IPS DF 6.9 (cell line): Measurements from ENCODE around the gene POU2AF1.

Experiments
- DNase-seq: peaks from one replicate; pipeline ENCODE4 v3.0.0-alpha.2; 2013; ENCODE audit warnings: low read depth, low spot score
- H3K27ac ChIP-seq: one replicate; pipeline ENCODE4 v1.5.1; 2013; ENCODE audit warnings: low read length, control low read depth
- H3K27me3 ChIP-seq: 2 replicates; pipeline ENCODE4 v1.6.1; 2013; ENCODE audit warnings: mild to moderate bottlenecking, low read length; ENCODE audit not compliant: control insufficient read depth, insufficient read depth
- H3K36me3 ChIP-seq: 2 replicates; pipeline ENCODE4 v1.6.1; 2013; ENCODE audit warnings: low read length; ENCODE audit not compliant: control insufficient read depth, insufficient read depth
- H3K4me1 ChIP-seq: 2 replicates; pipeline ENCODE4 v1.6.1; 2013; ENCODE audit warnings: low read length; ENCODE audit not compliant: control insufficient read depth, insufficient read depth
- H3K4me3 ChIP-seq: 2 replicates; pipeline ENCODE4 v1.5.1; 2013; ENCODE audit warnings: mild to moderate bottlenecking, low read length
- H3K9me3 ChIP-seq: 2 replicates; pipeline ENCODE4 v1.6.1; 2013; ENCODE audit warnings: low read length, inconsistent platforms; ENCODE audit not compliant: control insufficient read depth, insufficient read depth
- WGBS: extraction: QIAGEN DNeasy Blood & Tissue Kit; methylation state at CpG from one replicate; pipeline ENCODE4 v1.1.7; 2013; ENCODE audit warnings: mixed read lengths, missing lambda C conversion rate; ENCODE audit not compliant: insufficient read length, insufficient coverage; 5-methylcytosine and 5-hydroxymethylcytosine counted together

Gene POU2AF1

DNA sequence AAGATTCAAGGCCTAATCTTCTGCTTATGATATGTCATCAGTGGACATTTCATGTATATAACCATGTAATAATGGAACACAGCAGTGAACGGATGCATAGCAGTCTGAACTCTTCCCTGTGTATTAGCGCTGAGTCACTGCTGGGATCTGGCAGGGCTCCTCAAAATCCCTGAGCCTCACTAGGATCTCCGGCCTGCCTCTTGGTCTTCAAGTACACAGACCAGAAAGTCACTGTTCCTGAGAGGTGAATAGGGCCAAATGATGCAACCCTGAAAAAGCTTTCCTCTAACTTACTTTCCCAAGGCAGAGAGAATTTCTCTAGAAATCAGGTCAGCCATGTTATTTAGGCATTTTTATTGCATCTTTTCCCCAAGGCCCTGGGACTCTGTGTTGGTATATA lies 35.0 kb downstream of the POU2AF1 start:
- Histone ChIP-seq H3K36me3 (no peaks in the 10 kb centered on the region), H3K4me1 (no peaks in the 10 kb centered on the region), H3K27me3 (no peaks in the 10 kb centered on the region), H3K9me3 (no peaks in the 10 kb centered on the region), H3K4me3 (no peak overlapping the region), H3K27ac (no peak overlapping the region)
- DNase-seq: no peak
- no CpG with 5 or more reads among the region's 3 CpGs for WGBS

DNA sequence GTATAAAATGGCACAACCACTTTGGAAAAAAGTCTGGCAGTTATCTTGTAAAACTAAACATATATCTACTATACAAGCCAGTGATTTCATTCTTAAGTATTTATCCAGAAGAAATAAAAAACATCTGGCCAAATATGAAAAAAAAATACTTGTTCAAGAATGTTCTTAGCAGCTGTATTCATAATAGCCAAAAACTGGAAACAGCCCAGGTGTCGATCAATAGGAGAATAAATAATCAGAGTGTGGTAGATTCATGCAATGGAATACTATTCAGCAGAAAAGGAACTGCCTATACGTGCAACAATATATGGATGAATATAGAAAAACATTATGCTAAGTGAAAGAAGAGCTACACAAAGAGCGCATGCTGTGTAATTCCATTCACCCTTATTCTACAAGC lies 36.7 kb downstream of the POU2AF1 start:
- H3K4me1 ChIP-seq: no peaks in the 10 kb centered on the region
- no peak for DNase-seq
- H3K27ac ChIP-seq: no peak overlapping the region
- WGBS: no CpG with 5 or more reads among the region's 3 CpGs
- no peaks in the 10 kb centered on the region for H3K9me3 ChIP-seq
- H3K4me3 ChIP-seq: no peak overlapping the region
- H3K36me3 ChIP-seq: no peaks in the 10 kb centered on the region
- H3K27me3 ChIP-seq: no peaks in the 10 kb centered on the region

DNA sequence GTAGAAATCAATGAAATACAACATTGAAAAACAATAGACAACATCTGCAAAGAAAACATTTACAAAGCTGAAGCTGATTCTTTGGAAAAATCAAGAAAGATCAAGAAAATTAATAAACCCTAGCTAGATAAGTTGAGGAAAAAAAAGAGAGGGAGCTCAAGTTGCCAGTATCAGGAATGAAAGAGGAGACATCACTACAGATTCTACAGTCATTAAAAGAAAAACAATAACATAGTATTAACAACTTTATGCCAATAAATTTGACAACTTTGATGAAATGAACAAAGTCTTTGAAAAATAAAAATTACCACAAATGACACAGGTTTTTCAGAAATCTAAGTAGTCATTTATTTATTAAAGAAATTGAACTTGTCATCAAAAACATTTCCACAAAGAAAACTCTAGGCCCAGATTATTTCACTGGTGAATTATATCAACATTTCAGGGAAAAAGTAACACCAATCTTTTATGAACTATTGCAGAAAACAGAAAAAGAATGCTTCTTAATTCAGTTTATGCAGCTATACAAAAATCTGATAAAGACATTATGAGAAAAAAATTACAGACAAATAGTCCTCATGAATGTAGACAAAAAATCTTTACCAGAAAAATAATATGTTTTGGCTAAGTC lies 39.2 kb downstream of the POU2AF1 start:
- H3K27ac ChIP-seq: no peak overlapping the region
- no peak for DNase-seq
- peaks cover 5% of the 10 kb centered on the region; the same call in 1 of the 2 replicates for H3K4me1 ChIP-seq
- no peaks in the 10 kb centered on the region for H3K9me3 ChIP-seq
- H3K4me3 ChIP-seq: no peak overlapping the region
- H3K36me3 ChIP-seq: no peaks in the 10 kb centered on the region
- no peaks in the 10 kb centered on the region for H3K27me3 ChIP-seq

DNA sequence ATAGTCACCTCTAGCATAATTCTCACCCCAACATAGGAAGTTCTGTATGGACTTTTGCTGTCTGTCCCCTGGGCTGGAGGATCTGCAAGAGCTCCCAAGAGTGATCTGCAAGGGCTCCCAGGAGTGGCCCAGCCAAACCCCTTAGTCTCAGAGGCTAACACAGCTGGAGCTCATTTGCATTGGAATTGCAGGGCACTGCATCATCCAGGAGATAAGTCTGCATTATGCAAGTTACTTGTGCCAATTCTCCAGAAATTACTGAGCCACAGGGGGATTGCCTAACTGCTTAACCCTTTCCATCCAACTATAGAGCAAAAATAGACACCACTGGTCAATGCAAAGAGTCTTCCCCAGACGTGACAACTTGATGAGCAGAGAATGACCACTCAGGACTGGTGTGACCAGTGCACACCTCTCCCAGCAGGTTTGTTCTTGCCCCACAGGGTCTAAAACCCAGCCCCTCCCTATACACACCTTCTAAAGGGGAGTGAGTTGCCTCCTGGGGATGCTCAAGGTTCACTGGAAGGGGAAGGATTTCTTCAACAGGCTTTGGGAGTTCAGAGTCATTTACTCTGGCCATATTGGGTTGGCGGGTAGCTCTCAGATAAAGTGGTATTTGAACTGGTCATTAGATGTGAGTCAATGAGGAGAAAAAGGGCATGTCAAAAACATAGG lies 42.4 kb downstream of the POU2AF1 start:
- H3K9me3 ChIP-seq: no peaks in the 10 kb centered on the region
- peaks cover 5% of the 10 kb centered on the region; the same call in 1 of the 2 replicates for H3K4me1 ChIP-seq
- H3K36me3 ChIP-seq: no peaks in the 10 kb centered on the region
- H3K4me3 ChIP-seq: no peak overlapping the region
- no CpG with 5 or more reads among the region's 2 CpGs for WGBS
- no peak overlapping the region for H3K27ac ChIP-seq
- no peaks in the 10 kb centered on the region for H3K27me3 ChIP-seq
- no peak for DNase-seq

DNA sequence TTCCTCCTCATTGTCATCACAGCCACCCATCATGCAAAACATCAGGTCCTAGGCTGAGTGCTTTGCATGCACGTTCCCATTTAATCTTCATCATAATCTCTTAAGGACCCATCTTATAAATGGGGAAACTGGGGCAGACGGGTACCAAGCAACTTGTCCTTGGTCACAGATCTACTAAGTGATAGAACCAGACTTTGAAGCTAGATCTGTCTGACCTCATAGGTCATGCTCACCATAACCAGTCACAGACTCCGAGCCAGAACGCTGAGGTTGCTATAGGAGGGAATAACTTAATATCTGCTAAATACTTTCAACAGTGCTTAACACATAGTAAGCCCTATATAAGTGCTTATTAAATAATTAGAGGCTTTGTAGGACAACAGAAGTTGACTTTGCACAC lies 43.0 kb downstream of the POU2AF1 start:
- no peaks in the 10 kb centered on the region for H3K27me3 ChIP-seq
- H3K4me1 ChIP-seq: peaks cover 5% of the 10 kb centered on the region; the same call in 1 of the 2 replicates
- no peak overlapping the region for H3K4me3 ChIP-seq
- DNase-seq: no peak
- no peaks in the 10 kb centered on the region for H3K36me3 ChIP-seq
- H3K27ac ChIP-seq: no peak overlapping the region
- WGBS: no CpG with 5 or more reads among the region's 4 CpGs
- no peaks in the 10 kb centered on the region for H3K9me3 ChIP-seq

DNA sequence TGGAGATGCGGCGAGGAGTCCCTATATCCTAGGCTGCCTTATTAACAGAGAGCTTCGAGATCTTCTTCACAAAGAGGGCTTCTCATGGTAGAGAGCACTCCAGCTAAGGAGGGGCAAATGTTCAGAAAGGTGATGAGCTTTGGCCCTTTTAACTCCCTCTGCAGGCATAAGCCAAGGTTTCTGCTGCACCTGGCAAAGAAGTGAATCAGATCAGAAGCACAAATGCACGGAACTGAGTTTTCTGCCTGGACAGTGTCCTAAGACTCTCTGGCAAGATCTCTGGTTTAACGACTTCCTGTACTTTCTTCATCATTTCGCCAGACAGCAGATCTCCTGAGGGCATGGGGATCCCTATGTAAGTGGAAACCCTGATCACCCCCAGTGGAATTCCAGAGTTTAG lies 43.5 kb downstream of the POU2AF1 start:
- no peak overlapping the region for H3K4me3 ChIP-seq
- H3K27me3 ChIP-seq: no peaks in the 10 kb centered on the region
- H3K9me3 ChIP-seq: no peaks in the 10 kb centered on the region
- whole genome bisulfite sequencing: no CpG with 5 or more reads among the region's 6 CpGs
- DNase-seq: no peak
- peaks cover 5% of the 10 kb centered on the region; the same call in 1 of the 2 replicates for H3K4me1 ChIP-seq
- no peaks in the 10 kb centered on the region for H3K36me3 ChIP-seq
- no peak overlapping the region for H3K27ac ChIP-seq

DNA sequence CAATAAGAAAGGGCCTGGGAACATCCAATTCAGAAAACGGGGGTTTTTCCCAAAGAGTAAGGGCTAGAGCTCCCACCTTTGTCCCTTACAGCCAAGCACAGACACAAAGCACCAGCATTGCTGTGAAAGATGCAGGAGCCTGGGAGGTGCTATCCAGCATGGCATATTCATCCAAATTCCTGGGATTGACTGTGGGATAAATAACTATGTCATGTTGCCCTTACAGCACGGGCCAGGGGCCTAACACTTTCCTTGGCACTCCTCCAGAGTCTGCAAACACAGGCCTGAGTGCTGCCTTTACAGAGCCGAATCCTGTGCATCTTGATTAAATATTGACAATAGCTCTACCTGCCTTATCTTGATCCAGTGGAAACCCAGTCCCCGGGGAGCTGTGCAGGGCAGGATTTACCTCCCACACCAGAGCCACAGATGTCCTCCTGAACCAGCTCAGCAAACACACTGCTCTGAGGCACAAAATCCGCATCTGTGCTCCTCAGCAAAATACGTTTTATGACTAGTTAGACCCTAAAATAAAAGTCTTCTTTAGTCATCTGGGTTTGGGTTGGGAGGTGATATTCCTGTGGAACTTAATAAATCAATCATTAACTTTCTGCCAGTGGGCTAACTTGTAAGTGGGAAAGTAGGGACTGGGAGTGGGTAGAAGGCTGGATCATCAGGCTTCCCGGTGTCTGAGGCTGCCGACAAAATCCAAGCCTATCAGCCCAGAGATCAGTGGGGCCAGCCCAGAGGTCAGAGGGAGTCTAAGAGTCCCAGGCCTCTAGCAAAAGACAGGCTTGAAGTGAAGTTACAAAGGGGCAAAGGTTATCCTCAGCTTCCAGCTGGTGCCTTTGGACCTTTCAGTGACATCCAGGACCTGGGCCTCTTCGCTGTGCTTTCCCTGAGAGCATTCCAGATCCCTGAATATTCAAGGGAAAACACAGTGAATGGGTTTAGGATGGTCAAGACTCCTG lies 44.3 kb downstream of the POU2AF1 start:
- Histone ChIP-seq H3K36me3 (no peaks in the 10 kb centered on the region), H3K4me1 (peaks cover 5% of the 10 kb centered on the region; the same call in 1 of the 2 replicates), H3K4me3 (no peak overlapping the region), H3K27ac (no peak overlapping the region), H3K9me3 (no peaks in the 10 kb centered on the region), H3K27me3 (no peaks in the 10 kb centered on the region)
- no CpG with 5 or more reads among the region's 9 CpGs for WGBS
- no peak for DNase-seq

DNA sequence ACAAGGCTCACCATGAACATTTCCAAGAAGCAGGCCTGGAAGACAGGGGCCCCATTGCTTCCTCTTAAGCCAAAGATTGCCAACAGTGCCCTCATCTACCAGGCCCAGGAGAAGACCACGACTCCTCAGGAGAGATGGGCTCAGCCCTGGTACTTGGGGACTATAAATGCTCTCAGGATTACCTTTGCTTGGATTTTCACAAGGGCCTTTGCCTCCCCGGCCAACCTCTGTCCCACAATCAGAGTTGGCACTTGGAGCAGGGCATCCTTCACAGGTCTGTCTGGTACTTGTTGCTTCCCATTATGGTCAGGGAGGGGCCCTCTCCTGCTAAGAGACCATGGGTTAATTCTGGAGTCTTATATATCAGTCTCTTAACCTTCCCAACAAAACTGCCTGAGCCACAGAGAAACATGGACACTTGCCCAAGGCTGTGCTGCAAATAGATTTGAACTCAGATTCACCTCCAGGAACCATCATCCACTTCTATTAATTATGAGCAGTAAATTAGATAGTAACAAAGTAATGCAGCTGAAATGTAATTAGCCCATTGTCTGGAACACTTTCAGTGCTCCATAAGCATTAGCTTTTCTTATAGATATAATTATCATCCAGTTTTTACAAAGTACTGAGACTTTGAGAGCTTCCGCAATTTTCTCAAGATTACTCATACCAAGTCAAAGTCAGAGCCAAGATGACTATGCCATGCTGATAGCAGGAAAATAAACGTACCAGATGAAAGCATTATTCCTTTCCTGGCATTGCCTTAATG lies 47.2 kb downstream of the POU2AF1 start:
- no peak overlapping the region for H3K27ac ChIP-seq
- peaks cover 10% of the 10 kb centered on the region for H3K4me1 ChIP-seq
- no CpG with 5 or more reads among the region's 4 CpGs for WGBS
- DNase-seq: no peak
- no peak overlapping the region for H3K4me3 ChIP-seq
- H3K27me3 ChIP-seq: no peaks in the 10 kb centered on the region
- H3K9me3 ChIP-seq: no peaks in the 10 kb centered on the region
- no peaks in the 10 kb centered on the region for H3K36me3 ChIP-seq

DNA sequence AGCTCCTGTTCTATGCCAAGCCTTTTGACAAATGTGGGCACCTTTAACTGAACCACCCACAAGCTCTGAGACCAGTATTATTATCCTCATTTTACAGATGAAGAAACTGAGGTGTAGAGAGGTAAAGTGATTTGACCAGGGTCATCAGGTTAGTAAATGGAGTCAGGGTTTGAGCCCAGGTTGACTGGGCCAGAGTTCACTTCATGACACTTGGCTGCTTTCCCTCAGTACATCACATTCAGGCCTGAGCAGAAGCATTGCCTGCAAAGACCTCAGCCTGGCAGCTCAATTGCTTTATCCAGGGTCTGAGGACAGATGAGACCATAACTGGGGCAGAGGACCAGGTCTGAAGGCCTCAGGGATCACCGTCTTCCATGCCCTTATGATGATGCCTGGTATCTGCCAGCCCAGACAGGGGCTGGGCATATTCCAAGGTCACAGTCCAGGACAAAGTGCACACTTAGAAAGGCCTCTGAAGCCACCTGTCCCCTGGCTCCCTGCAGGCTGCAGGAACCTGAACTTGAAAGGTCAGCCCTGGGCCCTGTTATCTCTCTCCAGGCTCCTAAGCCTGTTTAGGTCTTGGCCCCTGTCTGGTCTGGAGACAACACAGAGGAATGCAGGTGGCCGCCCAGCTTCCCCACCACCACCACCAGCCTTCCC lies 48.7 kb downstream of the POU2AF1 start:
- no peak overlapping the region for H3K27ac ChIP-seq
- H3K4me1 ChIP-seq: peaks cover 5% of the 10 kb centered on the region
- no CpG with 5 or more reads among the region's 2 CpGs for WGBS
- no peak overlapping the region for H3K4me3 ChIP-seq
- no peak for DNase-seq
- no peaks in the 10 kb centered on the region for H3K9me3 ChIP-seq
- no peaks in the 10 kb centered on the region for H3K27me3 ChIP-seq
- H3K36me3 ChIP-seq: no peaks in the 10 kb centered on the region
